Endothelial cell of umbilical vein (primary cell): ENCODE results near the gene PTDSS2. TPM values are rescaled to one million over a fixed set of nuclear protein-coding genes. Genes with fewer than 3 reads are reported as not detected.
A peak's percentile ranks its signal among the peaks of the same experiment; 100 is the strongest.

ENCODE experiments used
- BruUV-seq: library from RNA; stranded (reverse); fragments of 400-500 nt; replicated peaks from 2 replicates; lab custom pipeline; 2021; lab: Mats Ljungman, UMichigan
- CTCF ChIA-PET: fragments of 300-600, 350-600 bp; sonication (Branson Sonifier 250); formaldehyde crosslinking; loops from one replicate; lab custom pipeline; 2021; ENCODE audit warnings: antibody characterized with exemption, inconsistent platforms; lab: Charles Lee
- POLR2A ChIA-PET: fragments of 300-600, 350-600 bp; sonication (Branson Sonifier 250); formaldehyde crosslinking; loops from one replicate; lab custom pipeline; 2021; ENCODE audit warnings: antibody characterized with exemption, inconsistent platforms; lab: Charles Lee
- DNase-seq: peaks from one replicate; pipeline ENCODE4 v3.0.0-alpha.2; 2011; ENCODE audit warnings: low read depth, low spot score
- FAIRE-seq: peaks from 2 replicates; lab custom pipeline; 2011; peaks lifted over from hg19 to GRCh38; lab: Jason Lieb, UNC
- H2AFZ ChIP-seq: 2 replicates; pipeline ENCODE4 v1.6.0; 2012; ENCODE audit warnings: low read depth, low read length, control low read depth, inconsistent platforms
- H3K27ac ChIP-seq: 2 replicates; pipeline ENCODE4 v1.5.1; 2011; ENCODE audit warnings: low read depth, mild to moderate bottlenecking, control low read depth, low read length, moderate library complexity; ENCODE audit not compliant: insufficient read depth
- H3K27me3 ChIP-seq, 2 experiments: 2 replicates each; pipeline versions ENCODE4 v1.6.0 to v1.6.1; 2011; ENCODE audit warnings: low read length in 2 of 2, mixed read lengths in 1 of 2; ENCODE audit not compliant: control insufficient read depth in 2 of 2, insufficient read depth in 2 of 2
- H3K36me3 ChIP-seq, 2 experiments: 2 replicates in 1 of 2; 3 replicates in 1 of 2; pipeline ENCODE4 v1.5.1; 2011; ENCODE audit warnings: low read length in 2 of 2, mild to moderate bottlenecking in 1 of 2, moderate library complexity in 1 of 2; ENCODE audit not compliant: control insufficient read depth in 2 of 2, insufficient read depth in 2 of 2; ENCODE audit errors: extremely low read depth in 1 of 2
- H3K4me1 ChIP-seq: 3 replicates; pipeline ENCODE4 v1.5.1; 2011; ENCODE audit warnings: mild to moderate bottlenecking, low read length; ENCODE audit not compliant: control insufficient read depth, insufficient read depth; ENCODE audit errors: extremely low read depth
- H3K4me2 ChIP-seq: 2 replicates; pipeline ENCODE4 v1.6.1; 2011; ENCODE audit warnings: low read length, control low read depth, mixed read lengths; ENCODE audit not compliant: insufficient read depth
- H3K4me3 ChIP-seq, 3 experiments: fragments of 200-600 bp in 1 of 3; sonication (generic), shearing (Covaris generic) in 1 of 3; replicated peaks in 1 of 3; 2 replicates each; pipeline ENCODE4 v1.5.1; 2011 to 2016; ENCODE audit warnings: control low read depth in 3 of 3, low read length in 3 of 3, mild to moderate bottlenecking in 2 of 3, inconsistent platforms in 1 of 3, low read depth in 1 of 3, moderate library complexity in 1 of 3; ENCODE audit not compliant: insufficient read depth in 1 of 3
- H3K79me2 ChIP-seq: 2 replicates; pipeline ENCODE4 v1.6.0; 2012; ENCODE audit warnings: low read length, inconsistent platforms; ENCODE audit not compliant: control insufficient read depth, insufficient read depth
- H3K9ac ChIP-seq: replicated peaks from 2 replicates; pipeline ENCODE3; 2011; ENCODE audit warnings: low read length, control low read depth; ENCODE audit not compliant: insufficient read depth; ENCODE audit errors: extremely low read depth
- H3K9me1 ChIP-seq: replicated peaks from 3 replicates; pipeline ENCODE4 v1.6.0; 2011; ENCODE audit warnings: mild to moderate bottlenecking, low read length; ENCODE audit not compliant: control insufficient read depth, insufficient read depth; ENCODE audit errors: extremely low read depth
- H3K9me3 ChIP-seq: replicated peaks from 2 replicates; pipeline ENCODE4 v1.5.1; 2012; ENCODE audit warnings: low read length, inconsistent platforms; ENCODE audit not compliant: control insufficient read depth, insufficient read depth
- H4K20me1 ChIP-seq: replicated peaks from 2 replicates; pipeline ENCODE3; 2011; ENCODE audit warnings: mild to moderate bottlenecking, low read length; ENCODE audit not compliant: control insufficient read depth, insufficient read depth; ENCODE audit errors: extremely low read depth
- CTCF ChIP-seq, 2 donors: IDR thresholded peaks; 1 replicate in 1 of 2; 2 replicates in 1 of 2; pipeline ENCODE4 v1.5.1; 2011; ENCODE audit warnings: low read length in 2 of 2, mild to moderate bottlenecking in 2 of 2, moderate library complexity in 2 of 2, control low read depth in 1 of 2, inconsistent platforms in 1 of 2, low read depth in 1 of 2; ENCODE audit not compliant: insufficient read depth in 1 of 2; ENCODE audit errors: extremely low read depth in 1 of 2
- EZH2 ChIP-seq: IDR thresholded peaks from 2 replicates; pipeline ENCODE4 v1.6.1; 2012; ENCODE audit warnings: borderline replicate concordance, low read depth, mild to moderate bottlenecking, moderate library complexity, low read length, inconsistent platforms; ENCODE audit not compliant: severe bottlenecking
- FOS ChIP-seq: IDR thresholded peaks from 2 replicates; pipeline ENCODE4 v1.6.1; 2011; ENCODE audit warnings: mild to moderate bottlenecking, low read length, moderate library complexity, borderline replicate concordance; ENCODE audit not compliant: insufficient read depth
- GATA2 ChIP-seq: IDR thresholded peaks from 2 replicates; pipeline ENCODE4 v1.7.0; 2011; ENCODE audit warnings: low read depth, mild to moderate bottlenecking, moderate library complexity, mixed read lengths, low read length; ENCODE audit not compliant: insufficient read length, insufficient read depth
- JUN ChIP-seq: IDR thresholded peaks from 2 replicates; pipeline ENCODE4 v1.6.1; 2011; ENCODE audit warnings: borderline replicate concordance, low read depth; ENCODE audit not compliant: insufficient read length, insufficient read depth
- MAX ChIP-seq: IDR thresholded peaks from 2 replicates; pipeline ENCODE4 v1.6.1; 2011; ENCODE audit not compliant: insufficient read depth, insufficient read length
- MYC ChIP-seq: IDR thresholded peaks from one replicate; pipeline ENCODE4 v1.6.1; 2011; ENCODE audit warnings: mild to moderate bottlenecking, low read depth, low read length
- POLR2A ChIP-seq: IDR thresholded peaks from 2 replicates; pipeline ENCODE4 v1.6.1; 2012; ENCODE audit warnings: low read depth, mild to moderate bottlenecking, control low read depth, low read length
- POLR2AphosphoS5 ChIP-seq: IDR thresholded peaks from 2 replicates; pipeline ENCODE4 v1.6.1; 2012; ENCODE audit warnings: low read depth, mild to moderate bottlenecking, control low read depth, low read length, moderate library complexity; ENCODE audit not compliant: insufficient read depth
- dilution Hi-C: fragments of 300-500 bp; cut with MboI; formaldehyde crosslinking; loops from one replicate; pipeline ENCODE4 v1.15.0; 2019; ENCODE audit warnings: low sequenced_read_pairs; ENCODE audit not compliant: extremely low pct_ligation_motif_present
- intact Hi-C: fragments of 100-400 bp; cut with micrococcal nuclease; formaldehyde crosslinking; loops from one replicate; pipeline ENCODE4 v1.10.0; 2022
- polyA plus RNA-seq, 4 experiments: library from polyadenylated mRNA; depleted of rRNA in 3 of 4; stranded (reverse) in 3 of 4; unstranded in 1 of 4; fragments of >200 nt; gene quantifications; 2 replicates each; pipeline versions ENCODE4 v1.2.1 to v1.2.3, GENCODE V29; 2011 to 2012; ENCODE audit warnings: missing spikeins in 1 of 4
- total RNA-seq: library from RNA; stranded (reverse); gene quantifications from 2 replicates; pipeline ENCODE4 v1.2.3, GENCODE V29; 2021

The PTDSS2 gene
- total and polyA plus RNA-seq, 2 donors (not counting 3 experiments of a cell fraction or from before 2014, with no cell fraction given), result 41.4 to 46.8 TPM

- Histone ChIP-seq H3K9me3 (no peaks in the 10 kb centered on the region), H3K27ac (peak overlapping the region; percentile 36), H3K4me2 (peak overlapping the region; percentile 64), H3K79me2 (no peaks in the 10 kb centered on the region), H3K36me3 (no peaks in the 10 kb centered on the region), H3K4me1 (peaks cover 3% of the 10 kb centered on the region), H2AFZ (peak overlapping the region; percentile 64), H3K27me3 (no peaks in the 10 kb centered on the region), H3K9me1 (no peaks in the 10 kb centered on the region), H4K20me1 (no peaks in the 10 kb centered on the region), H3K4me3 (no peak overlapping the region), H3K9ac (no peak overlapping the region)
- DNase-seq (peak; percentile 97), FAIRE-seq (peak; percentile 91)
- TF ChIP-seq JUN (peak; percentile 30), CTCF (IDR thresholded peaks at IDR 0.05; ENCODE audit: extremely low read depth in 1 of 2, insufficient read depth in 1 of 2, low read depth in 1 of 2, low read length in 2 of 2) (peak; percentile 91 to 100), FOS (peak; percentile 69), GATA2 (no peak), MYC (no peak), POLR2A (no peak), MAX (peak; percentile 77), POLR2AphosphoS5 (peak; percentile 98), EZH2 (no peak)
- no TSS peak for BruUV-seq
- CTCF ChIA-PET, result interaction anchor here (0.6 to 1.7 kb wide), 17 partner anchors 9 to 302 kb away, joined by 3 to 8 read pairs (median 4); partner anchors contain the start of gene SIGIRR
- intact Hi-C loops (loop anchor here (1.0 to 5.0 kb wide), 6 partner anchors 11 to 211 kb away; partner anchors contain the start of genes HRAS, IFITM2, PTDSS2 and RNH1), dilution Hi-C loops (no loop called here)
- POLR2A ChIA-PET, result no interaction called here
Measured at GRCh38 chr11:518463-519202, 68.6 kb downstream of the PTDSS2 start.
